ENCODE data around the gene F10.
"Not testable (repeated sequence)": the region's sequence is repeated elsewhere in the genome, so short reads cannot be mapped to it uniquely, and the experiment has no call there.

The F10 gene

DNA sequence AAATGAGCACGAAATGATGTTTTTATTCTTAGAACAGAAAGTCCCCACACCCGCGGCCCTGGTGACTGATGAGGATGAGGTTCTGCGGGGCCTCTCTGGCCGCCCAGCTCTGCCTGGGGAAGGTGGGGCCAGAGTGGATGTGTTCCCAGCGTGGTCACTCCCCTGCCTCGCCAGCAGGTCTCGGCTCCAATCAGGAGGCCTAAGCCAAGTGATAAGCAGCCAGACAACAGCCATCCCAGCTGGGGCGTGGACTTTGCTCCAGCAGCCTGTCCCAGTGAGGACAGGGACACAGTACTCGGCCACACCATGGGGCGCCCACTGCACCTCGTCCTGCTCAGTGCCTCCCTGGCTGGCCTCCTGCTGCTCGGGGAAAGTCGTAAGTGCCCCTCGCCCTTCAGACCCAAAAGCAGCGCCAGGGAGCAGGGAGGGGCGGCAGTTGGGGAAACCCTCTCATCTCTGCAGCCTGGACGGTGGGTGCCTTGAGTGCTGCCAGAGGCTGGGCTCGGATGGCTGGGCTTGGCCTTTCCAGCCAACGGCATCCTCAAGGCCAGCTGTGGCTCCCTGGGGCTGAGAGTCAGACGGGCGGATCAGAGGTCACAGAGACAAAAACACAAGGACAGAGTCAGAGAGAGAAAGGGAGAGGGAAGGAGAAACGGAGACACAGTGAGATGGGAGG is at the start of gene F10:
TSS of gene F10 (plus strand) at position 250 of the 676 bp plus-strand sequence. CDS start at position 307, 57 bp downstream.
- DNase-seq, result peak; percentile 73

DNA sequence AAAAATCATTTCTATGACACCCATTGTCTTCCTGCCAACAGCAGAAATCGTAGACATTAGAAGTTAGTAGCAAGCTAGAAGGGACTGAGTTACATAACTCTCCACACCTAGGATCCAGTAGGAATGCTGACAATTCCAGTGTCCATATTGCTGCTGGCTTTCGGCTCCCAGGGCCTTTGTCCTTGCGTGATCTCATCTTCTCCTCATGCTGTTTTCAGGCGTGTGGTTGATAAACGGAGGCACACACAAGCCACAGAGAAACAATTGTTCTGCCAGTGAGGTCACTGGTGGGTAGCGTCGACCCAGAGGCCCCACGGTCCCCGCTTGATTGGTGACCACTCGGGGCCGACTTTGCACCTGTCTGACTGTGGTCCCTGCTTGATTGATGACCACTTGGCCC is 48.7 kb upstream of the F10 start:
- DNase-seq, result no peak

DNA sequence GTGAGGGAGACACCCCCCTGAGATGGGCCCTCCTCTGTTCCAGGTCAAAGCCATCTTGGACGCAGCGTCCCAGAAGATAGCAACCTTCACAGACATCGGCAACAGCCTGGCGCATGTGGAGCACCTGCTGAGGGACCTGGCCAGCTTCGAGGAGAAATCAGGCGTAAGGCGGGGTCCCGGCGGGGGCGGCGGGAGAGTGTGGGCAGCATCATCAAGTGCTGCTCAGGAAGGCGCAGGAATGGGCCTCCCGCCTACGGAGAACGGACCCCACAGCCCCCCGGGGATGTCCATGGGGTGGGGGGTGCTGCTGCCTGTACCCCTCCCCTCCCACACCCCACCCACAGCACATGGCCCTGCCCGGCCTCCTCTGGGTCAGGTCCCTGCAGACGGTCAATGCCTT is 48.2 kb upstream of the F10 start:
- no peak for DNase-seq

DNA sequence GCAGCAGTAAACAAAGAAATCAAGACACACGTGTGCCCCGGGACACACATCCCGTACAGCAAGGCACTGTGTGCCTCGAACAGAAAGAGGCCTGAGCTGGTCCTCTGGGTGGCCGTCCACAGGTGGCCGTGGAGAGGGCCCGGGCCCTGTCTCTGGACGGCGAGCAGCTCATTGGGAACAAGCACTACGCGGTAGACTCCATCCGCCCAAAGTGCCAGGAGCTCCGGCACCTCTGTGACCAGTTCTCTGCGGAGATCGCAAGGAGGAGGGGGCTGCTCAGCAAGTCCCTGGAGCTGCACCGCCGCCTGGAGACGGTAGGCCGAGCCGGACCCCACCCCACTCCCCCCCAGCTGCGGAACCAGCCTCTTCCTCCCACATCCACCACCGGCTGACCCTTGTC is 47.7 kb upstream of the F10 start:
- no peak for DNase-seq

DNA sequence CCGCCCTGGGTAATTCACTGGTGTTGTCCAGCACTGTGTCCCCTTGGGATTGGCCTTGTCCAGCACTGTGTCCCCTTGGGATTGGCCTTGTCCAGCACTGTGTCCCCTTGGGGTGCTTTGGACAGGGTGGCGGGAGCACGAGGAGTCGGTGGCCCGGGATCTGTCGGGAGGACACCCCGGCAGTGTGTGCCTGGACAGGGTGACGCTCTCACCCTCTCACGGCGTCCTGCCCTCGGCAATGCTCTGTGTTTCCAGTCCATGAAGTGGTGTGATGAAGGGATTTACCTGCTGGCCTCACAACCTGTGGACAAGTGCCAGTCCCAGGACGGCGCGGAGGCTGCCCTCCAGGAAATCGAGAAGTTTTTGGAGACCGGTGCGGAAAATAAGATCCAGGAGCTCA is 46.9 kb upstream of the F10 start:
- no peak for DNase-seq

DNA sequence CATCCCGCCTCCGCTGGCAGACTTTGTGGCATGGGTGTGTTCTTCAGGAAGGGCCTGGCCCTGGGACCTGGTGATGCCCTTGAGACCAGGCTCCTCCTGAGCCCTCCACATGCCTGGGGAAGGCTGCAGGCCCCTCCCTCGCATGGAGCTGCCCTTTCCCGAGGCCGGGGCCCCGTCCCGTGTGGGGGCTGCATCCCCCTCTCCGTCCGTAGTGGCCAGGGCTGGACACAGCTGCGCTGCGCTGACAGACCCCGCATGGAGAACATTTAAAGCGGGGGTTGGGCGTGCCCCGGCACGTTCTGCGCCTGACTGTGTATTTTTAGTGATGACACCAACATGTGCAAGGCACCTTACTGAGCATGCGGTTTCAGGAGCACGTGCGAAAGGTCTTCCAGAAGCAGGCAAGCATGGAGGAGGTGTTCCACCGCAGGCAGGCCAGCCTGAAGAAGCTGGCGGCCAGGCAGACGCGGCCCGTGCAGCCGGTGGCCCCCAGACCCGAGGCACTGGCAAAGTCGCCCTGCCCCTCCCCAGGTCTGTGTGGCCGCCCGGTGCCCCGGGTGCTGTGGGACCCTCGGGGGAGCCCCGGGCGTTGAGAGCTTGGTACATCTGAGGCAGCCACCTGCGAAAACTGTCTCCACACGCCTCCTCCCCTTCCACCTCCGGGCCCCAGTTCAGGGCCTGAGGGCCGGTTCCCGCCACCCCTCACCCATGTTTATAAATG is 45.8 kb upstream of the F10 start:
- DNase-seq, result no peak

DNA sequence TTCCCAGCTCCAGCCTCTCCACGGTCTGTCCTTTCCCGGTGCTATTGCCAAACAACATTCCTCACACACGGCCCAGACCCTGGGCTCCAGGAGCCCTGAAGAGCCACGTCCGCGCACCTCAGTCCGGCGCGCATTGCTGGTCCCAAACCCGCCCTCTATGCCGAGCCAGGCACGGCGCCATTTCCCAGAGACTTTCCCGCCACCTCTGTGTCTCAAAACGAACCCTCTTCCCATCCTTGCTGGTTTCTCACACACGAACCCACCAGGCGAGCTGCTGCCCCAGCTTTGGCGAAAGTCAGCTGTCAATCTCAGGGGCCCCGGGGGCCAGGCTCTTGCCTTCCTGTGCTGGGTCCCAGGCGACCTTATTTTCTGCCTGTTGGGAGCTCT is 45.0 kb upstream of the F10 start:
- DNase-seq, result no peak

DNA sequence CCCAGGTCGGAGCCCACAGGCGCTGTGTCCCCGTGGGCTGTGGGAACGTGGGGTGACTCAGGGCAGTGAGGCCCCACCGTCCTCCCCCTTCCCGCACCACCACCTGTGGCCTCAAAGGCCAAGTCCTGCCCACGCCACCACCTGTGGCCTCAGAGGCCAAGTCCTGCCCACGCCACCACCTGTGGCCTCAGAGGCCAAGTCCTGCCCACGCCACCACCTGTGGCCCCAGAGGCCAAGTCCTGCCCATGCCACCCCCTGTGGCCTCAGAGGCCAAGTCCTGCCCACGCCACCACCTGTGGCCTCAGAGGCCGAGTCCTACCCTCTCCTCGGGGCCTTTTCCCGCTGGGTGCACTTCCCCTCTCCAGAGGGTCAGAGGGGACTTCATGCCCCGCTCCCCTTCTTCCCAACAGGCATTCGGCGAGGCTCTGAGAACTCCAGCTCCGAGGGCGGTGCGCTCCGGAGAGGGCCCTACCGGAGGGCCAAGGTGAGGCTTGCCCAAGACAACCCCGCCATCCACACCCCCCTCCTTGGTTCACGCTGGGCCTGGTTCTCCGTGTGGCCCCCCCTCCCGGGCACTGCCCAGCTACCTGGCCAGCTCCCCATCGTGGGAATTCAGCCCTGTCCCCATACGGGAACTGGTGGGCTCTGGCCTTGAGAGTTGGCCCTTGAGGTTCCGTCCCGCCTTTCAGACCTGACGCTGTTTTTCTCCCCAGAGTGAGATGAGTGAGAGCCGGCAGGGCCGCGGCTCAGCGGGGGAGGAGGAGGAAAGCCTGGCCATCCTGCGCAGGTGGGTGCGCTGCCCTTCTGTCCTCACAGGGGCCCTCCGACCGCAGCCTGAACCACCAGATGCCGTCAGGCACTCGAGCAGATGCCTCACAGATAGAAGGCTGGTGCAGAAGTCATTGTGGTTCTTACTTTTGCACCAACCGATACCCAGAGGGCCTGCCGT is 44.4 kb upstream of the F10 start:
- no peak for DNase-seq

DNA sequence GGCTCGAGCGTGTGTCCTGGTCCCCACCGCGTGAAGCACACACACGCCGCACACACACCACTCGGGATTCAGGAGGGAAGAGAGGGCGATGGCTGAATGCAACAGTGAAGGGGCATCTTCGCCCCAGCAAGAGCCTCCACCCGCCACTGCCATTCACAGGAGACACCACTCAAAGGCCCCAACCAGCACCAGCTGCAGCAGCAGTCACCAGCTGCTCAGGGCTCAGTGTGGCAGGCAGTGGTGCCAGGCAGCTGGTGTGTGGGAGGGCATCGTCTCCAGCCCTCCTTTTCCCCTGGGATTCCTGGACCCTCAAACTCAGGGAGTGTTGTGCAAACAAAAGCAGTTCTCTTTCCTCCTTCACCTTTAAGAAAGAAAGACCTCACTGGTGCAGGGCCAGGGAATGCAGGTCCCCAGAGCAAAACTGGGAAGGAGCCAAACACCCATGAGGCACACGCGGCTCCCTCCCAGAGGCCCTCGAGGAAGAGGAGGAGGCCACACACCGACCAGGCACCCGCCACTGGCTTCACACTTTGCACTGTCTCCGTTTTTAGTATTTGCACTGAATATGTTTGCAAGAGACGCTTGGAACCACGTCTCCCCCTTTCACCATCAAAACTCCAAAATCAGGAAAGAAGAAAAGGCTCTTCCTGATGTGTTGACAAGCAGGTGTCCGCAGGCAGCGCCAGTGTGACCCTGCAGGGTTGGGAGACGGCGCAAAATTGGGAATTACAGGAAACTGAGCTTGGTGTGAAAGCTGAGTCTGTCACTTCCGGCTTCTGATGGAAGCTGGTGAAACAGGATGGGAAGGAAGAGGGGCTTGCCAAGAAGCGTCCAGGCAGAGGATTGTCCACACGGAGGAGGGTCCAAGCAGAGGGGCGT is 43.5 kb upstream of the F10 start:
- peak; percentile 4 for DNase-seq

DNA sequence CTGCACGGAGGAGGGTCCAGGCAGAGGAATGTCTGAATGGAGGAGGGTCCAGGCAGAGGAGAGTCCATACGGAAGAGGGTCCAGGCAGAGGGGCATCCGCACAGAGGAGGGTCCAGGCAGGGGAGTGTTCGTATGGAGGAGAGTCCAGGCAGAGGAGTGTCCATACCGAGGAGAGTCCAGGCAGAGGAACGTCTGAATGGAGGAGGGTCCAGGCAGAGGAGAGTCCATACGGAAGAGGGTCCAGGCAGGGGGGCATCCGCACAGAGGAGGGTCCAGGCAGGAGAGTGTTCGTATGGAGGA is 42.9 kb upstream of the F10 start:
- DNase-seq, result not testable (repeated sequence)

DNA sequence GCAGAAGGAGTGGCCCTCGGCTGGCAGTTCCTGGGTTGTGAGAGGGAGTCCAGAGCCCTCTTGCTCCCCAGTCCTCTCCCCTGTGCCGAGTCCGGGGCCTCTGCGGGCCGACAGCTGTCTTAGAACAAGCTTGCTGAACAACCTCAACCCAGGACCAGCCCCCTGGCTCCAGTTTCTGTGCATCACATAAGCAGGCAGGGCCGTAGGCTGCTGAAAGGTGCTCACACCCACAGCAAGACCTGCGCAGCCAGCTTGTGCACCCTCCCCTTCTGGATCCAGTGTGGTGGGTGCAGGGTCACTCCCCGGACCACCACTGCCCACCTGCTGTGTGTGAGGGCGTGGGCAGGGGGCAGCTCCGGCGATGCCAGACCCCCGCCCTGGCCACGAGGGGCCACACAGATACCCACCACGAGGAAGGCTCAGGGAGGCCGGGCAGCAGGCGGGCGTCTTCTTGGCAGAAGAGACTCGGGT is 42.2 kb upstream of the F10 start:
- no peak for DNase-seq

DNA sequence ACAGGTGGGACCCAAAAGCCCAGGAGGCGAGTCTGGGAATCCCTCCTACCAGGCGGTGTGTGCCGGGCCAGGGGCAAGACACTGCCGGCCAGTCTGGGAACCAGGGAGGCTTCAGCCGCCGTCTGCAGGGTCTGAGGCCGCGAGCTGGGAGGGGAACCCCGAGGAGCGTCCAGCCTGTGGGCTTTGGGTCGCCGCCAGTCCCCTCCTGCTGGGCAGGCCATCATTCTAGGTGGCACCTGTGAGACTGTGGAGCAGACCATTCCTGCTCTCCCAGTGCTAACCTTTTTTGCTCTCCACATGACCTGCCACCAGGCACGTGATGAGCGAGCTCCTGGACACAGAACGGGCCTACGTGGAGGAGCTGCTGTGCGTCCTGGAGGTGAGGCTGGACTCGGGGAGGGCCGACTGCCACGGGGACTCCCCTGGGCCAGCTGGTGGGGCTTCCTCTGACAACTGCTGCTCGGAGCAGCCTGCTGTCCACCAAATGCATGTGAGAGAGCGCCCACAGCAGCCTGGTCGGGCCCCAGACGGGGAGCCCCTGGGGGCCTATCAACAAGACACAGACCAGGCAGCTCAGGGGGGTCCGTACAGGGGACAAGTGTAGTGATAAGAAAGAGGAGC is 41.6 kb upstream of the F10 start:
- DNase-seq, result no peak

DNA sequence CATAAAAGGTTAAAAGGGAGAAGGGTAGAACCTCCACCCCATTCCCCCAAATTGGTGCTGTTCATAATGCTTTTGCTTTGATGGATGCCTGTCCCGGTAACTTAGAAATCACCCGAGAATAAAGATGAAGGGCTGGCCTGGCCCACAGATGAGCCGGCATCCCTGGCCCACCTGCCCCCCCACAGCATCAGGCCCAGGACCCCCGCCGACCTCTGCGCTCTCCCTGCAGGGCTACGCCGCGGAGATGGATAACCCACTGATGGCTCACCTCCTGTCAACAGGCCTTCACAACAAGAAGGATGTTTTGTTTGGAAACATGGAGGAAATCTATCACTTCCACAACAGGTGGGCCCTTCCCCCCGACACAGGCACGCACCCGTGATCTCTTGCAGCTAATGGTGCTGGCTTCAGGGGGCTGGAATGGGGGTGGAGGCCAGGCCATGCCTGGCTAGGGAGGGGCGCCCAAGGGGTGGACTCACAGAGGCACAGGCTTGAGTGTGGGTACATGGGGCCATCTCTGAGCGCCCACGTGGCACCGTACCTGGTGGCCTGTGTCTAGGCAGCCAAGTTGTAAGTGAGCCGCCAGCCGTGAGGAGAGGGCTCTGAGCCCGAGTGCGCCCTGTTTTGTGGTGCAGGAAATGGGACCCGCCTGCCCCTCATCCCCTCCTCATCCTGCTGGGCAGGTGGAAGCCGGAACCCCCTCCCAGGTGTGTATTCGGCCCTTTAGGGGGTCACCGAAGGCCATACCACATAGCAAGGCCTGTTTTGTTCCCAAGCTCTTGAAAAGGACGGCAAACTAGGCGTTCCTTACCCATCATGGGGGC is 40.2 kb upstream of the F10 start:
- DNase-seq, result no peak

DNA sequence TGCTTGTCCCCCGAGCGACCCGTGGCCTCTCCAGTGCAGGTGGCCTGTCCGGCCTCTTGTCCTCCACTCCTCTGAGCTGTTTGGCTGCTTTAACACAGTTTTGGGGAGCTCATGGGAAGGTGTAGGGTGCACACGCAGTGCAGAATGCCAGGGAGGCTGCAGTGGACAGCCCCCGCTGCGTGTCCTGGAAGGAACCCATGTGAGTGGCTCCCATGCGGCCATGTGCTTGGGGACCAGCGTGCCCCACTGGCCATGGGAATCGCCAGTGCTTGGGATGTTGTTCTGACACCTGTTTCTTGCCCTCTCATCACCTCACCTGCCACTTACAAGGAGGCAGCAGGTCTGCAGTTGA is 39.6 kb upstream of the F10 start:
- DNase-seq, result no peak

DNA sequence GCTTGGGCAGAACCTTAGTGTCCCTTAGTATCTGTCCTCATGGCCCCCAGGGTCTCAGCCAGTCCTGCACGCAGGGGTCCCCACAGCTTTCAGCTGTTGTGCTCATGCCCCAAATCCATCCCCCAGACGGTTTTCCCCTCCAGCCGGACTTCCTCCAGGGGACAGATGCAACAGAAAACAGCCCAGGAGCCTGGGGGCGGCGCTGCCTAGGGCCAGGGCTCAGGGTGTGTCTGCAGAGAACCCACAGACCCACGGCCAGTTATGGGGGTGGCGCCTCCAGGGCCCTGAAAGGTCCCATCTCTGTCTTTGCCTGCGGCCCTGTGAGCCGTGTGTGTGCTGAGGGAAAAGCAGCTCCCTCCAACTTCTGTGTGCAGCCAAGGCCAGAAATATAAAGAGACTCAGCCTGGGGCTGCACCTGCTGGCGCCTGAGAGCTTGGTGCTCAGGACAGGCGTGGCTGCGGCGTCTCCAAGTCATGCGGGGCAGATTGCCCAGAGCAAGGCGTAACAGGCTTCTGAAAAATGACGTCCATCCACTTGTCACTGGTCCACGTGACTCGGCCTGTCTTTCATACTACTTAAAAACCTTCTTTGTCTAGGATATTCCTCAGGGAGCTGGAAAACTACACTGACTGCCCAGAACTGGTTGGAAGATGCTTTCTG is 39.1 kb upstream of the F10 start:
- DNase-seq, result peak; percentile 10

DNA sequence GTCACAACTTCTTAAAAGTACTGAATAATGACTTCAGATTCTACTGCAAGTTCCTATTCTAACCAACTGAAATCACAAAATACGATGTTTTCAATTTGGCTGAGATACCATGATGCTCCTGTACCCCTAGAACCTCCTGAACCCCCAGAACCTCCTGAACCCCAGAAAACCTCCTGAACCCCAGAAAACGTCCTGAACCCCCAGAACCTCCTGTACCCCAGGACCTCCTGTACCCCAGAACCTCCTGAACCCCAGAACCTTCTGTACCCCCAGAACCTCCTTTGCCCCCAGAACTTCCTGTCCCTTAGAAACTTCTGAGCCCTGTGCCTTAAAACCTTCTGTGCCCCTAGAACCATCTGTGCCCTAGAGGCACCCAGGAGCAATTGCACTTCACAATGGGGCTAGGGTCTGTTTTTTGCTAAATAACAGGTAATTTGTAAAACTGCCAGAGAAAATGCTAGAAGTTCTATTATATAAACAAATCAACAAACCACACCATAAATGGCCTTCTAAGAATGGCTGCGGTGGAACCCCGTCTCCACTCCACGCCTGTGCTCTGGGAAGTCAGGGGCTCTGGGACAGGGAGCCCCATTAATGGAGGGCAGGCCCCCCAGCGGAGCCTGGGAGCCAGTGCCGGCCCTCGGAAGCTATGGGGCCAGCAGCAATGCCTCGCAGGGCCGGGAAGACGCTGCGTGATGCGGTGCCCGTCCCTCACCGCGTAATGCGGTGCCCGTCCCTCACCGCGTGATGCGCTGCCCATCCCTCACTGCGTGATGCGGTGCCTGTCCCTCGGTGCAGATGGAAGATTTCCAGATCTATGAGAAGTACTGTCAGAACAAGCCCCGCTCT is 38.3 kb upstream of the F10 start:
- no peak for DNase-seq

DNA sequence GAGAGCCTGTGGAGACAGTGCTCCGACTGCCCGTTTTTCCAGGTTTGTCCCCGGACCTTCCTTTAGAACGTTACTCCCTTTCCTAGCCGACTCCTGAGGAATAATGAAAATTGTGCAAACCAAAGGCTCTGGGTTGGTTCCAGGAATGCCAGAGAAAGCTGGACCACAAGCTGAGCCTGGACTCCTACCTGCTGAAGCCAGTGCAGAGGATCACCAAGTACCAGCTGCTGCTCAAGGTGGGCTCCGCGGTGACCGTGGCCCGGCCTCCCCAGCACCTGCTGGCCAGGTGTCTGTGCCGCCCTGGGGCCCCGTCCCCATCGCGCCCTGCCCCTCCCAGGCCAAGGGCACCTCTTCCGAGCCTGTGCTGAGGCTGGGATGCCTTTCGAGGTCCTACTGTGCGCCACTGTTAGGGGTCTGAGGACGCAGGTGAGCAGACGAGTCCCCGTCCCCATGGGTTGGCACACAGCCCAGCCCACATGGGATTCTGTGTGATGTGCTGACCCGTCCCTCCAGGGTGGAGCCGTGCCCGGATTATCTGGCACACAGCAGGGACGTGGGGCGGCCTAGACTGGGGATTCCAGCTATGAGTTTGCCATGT is 37.6 kb upstream of the F10 start:
- DNase-seq, result no peak

DNA sequence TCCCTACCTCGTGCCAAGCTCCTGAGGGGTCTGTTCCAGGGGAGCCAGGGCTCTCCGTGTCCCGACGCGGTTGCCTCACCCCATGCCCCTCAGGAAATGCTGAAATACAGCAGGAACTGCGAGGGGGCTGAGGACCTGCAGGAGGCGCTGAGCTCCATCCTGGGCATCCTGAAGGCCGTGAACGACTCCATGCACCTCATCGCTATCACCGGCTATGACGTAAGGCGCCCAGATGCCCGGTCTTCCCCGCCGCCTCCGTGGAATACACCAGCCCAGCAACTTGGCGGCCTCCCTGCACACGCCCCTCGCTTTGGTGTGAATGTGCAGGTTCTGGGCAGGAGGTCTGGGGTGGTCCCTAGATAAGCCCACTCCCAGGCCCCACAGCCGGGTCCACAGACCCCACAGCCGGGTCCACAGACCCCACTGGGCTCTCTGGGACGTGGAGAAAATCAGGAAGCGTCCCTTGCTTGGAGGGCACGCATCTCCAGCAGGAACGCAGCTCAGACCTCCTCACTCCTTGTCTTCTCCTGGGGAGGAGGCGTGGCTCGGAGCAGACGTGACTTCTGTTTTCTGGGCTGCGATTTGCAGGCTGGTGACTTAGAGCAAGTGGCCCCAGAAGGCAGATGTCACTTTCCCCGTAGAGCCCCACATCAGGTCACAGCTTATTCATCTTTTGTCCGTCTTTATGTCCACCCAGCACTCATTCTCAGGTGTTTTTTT is 36.4 kb upstream of the F10 start:
- DNase-seq, result no peak

Data from eye (tissue), 1 donor.